Measurements from ENCODE around the gene SLIT3.

GRCh38 chr5:168802337-168802736 is 498.6 kb downstream of the SLIT3 start:
- TF ChIP-seq, protein P1, sequence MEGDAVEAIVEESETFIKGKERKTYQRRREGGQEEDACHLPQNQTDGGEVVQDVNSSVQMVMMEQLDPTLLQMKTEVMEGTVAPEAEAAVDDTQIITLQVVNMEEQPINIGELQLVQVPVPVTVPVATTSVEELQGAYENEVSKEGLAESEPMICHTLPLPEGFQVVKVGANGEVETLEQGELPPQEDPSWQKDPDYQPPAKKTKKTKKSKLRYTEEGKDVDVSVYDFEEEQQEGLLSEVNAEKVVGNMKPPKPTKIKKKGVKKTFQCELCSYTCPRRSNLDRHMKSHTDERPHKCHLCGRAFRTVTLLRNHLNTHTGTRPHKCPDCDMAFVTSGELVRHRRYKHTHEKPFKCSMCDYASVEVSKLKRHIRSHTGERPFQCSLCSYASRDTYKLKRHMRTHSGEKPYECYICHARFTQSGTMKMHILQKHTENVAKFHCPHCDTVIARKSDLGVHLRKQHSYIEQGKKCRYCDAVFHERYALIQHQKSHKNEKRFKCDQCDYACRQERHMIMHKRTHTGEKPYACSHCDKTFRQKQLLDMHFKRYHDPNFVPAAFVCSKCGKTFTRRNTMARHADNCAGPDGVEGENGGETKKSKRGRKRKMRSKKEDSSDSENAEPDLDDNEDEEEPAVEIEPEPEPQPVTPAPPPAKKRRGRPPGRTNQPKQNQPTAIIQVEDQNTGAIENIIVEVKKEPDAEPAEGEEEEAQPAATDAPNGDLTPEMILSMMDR (conservative IDR thresholded peaks at IDR 0.05; ENCODE audit: low read depth, low read length), result no peak
- TF ChIP-seq EZH2 (IDR thresholded peaks at IDR 0.05; ENCODE audit: low read length, unreplicated experiment) (no peak), EZH2phosphoT487 (IDR thresholded peaks at IDR 0.05; ENCODE audit: borderline replicate concordance, low read length) (no peak)

Data from PC-3 (cell line).